ENCODE results near the gene SERPINA1. TPM values are rescaled to one million over a fixed set of nuclear protein-coding genes. Genes with fewer than 3 reads are reported as not detected.
A peak's percentile ranks its signal among the peaks of the same experiment; 100 is the strongest.

The SERPINA1 gene
- total RNA-seq, 1 donor from 2014 or later, result 1,017 TPM

DNA sequence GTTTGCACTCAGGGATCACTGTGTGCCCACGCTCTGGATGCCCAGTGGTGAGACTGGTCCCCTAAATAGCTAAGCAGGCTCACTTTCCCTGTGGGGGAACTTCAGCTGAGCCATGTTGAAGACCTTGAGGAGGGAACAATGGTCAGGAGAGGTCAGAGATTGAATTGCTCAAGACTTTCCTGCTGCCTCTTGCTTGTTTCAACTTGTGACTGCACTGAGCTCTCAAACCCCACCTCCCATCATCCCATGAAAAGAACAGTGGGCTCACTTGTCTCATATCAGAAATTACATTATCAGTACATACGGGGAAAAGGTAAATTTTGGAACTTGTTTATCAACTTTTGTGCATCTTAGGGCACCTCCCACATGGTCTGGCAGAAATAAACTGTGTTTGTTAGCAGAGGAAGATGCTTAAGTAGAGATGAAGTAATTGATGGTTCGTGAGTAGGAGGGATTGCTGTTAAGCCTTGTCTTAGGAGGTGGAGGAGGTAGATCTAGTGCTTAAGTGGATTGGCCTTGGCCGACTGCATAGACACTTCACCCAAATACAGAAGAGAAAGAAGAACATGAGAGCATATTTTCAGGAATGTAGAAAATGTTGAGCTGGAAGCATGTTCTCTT is 15.0 kb upstream of the SERPINA1 start:
- Histone ChIP-seq H3K4me3 (no peak overlapping the region), H3K4me1 (no peaks in the 10 kb centered on the region), H3K36me3 (no peaks in the 10 kb centered on the region), H3K9me3 (peaks cover 6% of the 10 kb centered on the region), H3K27ac (no peak overlapping the region), H3K27me3 (no peaks in the 10 kb centered on the region)
- ATAC-seq (peak; percentile 34), DNase-seq (no peak)
- TF ChIP-seq, protein P1, sequence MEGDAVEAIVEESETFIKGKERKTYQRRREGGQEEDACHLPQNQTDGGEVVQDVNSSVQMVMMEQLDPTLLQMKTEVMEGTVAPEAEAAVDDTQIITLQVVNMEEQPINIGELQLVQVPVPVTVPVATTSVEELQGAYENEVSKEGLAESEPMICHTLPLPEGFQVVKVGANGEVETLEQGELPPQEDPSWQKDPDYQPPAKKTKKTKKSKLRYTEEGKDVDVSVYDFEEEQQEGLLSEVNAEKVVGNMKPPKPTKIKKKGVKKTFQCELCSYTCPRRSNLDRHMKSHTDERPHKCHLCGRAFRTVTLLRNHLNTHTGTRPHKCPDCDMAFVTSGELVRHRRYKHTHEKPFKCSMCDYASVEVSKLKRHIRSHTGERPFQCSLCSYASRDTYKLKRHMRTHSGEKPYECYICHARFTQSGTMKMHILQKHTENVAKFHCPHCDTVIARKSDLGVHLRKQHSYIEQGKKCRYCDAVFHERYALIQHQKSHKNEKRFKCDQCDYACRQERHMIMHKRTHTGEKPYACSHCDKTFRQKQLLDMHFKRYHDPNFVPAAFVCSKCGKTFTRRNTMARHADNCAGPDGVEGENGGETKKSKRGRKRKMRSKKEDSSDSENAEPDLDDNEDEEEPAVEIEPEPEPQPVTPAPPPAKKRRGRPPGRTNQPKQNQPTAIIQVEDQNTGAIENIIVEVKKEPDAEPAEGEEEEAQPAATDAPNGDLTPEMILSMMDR (IDR thresholded peaks at IDR 0.05), result no peak
- intact Hi-C loops (cut with DNase I), result no loop called here

GRCh38 chr14:94401083-94401482 is 12.7 kb upstream of the SERPINA1 start:
- Histone ChIP-seq H3K36me3 (no peaks in the 10 kb centered on the region), H3K27me3 (no peaks in the 10 kb centered on the region), H3K4me1 (peaks cover 4% of the 10 kb centered on the region), H3K4me3 (no peak overlapping the region), H3K9me3 (no peaks in the 10 kb centered on the region), H3K27ac (no peak overlapping the region)
- intact Hi-C loops (cut with DNase I), result no loop called here
- DNase-seq (no peak), ATAC-seq (no peak)
- TF ChIP-seq, protein P1 (IDR thresholded peaks at IDR 0.05), result no peak

- TF ChIP-seq, protein P1 (IDR thresholded peaks at IDR 0.05), result no peak
- ATAC-seq, result no peak
- peaks cover 4% of the 10 kb centered on the region for H3K4me1 ChIP-seq
- H3K27ac ChIP-seq, result no peak overlapping the region
- intact Hi-C loops (cut with DNase I), result no loop called here
- H3K27me3 ChIP-seq, result no peaks in the 10 kb centered on the region
- no peak overlapping the region for H3K4me3 ChIP-seq
- H3K36me3 ChIP-seq, result no peaks in the 10 kb centered on the region
- no peak for DNase-seq
- no peaks in the 10 kb centered on the region for H3K9me3 ChIP-seq
Observed at GRCh38 chr14:94400422-94400841, 12.0 kb upstream of the SERPINA1 start.

- no peak overlapping the region for H3K27ac ChIP-seq
- TF ChIP-seq, protein P1 (IDR thresholded peaks at IDR 0.05), result no peak
- H3K36me3 ChIP-seq, result no peaks in the 10 kb centered on the region
- intact Hi-C loops (cut with DNase I), result no loop called here
- no peak for ATAC-seq
- DNase-seq, result no peak
- no peaks in the 10 kb centered on the region for H3K27me3 ChIP-seq
- no peak overlapping the region for H3K4me3 ChIP-seq
- H3K9me3 ChIP-seq, result no peaks in the 10 kb centered on the region
- peaks cover 12% of the 10 kb centered on the region for H3K4me1 ChIP-seq
Observed at GRCh38 chr14:94398536-94398935, 10.1 kb upstream of the SERPINA1 start.

DNA sequence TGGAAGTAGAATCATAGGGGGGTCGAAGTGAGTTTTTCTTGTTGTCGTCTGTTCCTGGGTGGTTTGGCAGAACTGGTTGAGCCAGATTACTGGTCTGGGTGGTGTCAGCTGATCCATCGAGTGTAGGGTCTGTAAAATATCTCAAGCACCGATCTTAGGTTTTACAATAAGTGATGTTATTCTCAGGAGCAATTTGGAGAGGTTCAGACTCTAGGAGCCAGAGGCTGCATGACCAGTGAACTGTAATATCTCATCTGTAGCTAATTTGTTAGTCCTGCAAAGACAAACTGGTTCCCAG is 9.7 kb upstream of the SERPINA1 start:
- DNase-seq, result no peak
- Histone ChIP-seq H3K27ac (no peak overlapping the region), H3K27me3 (no peaks in the 10 kb centered on the region)

More for the DNA sequence above, 9.7 kb upstream of the SERPINA1 start:
- intact Hi-C loops (cut with DNase I), result no loop called here
- Histone ChIP-seq H3K4me3 (no peak overlapping the region), H3K36me3 (no peaks in the 10 kb centered on the region), H3K4me1 (peaks cover 14% of the 10 kb centered on the region), H3K9me3 (no peaks in the 10 kb centered on the region)
- TF ChIP-seq, protein P1 (IDR thresholded peaks at IDR 0.05), result no peak
- no peak for ATAC-seq

Measured in upper lobe of right lung (tissue), 1 donor.